CD4-positive, alpha-beta T cell treated with Interleukin-17A for 4 hours (primary cell): ENCODE measurements around the gene CAPZA2.
"Not testable (repeated sequence)": the region's sequence is repeated elsewhere in the genome, so short reads cannot be mapped to it uniquely, and the experiment has no call there.

Experiments used
- DNase-seq: peaks from one replicate; pipeline ENCODE4 v3.0.0-alpha.2; 2020; ENCODE audit warnings: mixed read lengths

Gene CAPZA2

GRCh38 chr7:116922545-116922944 lies 60.2 kb downstream of the CAPZA2 start:
- no peak for DNase-seq

DNA sequence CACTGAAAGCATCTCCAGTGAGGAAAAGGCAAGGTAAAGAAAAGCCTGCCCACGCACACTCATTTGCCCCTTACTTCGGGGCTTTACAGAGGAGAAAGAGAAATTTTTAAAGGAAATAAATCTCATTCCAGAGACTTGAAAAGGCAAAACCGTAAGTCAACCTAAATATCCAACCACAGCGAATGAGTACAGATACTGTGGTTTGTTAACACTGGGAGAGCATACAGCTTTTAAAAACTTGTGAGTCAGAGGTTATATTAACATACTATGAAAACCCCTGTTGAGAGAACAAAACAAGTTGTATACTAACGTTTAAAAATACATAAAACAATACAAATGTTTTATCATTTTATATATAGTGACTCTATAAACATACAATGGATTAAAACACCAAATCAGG lies 62.4 kb downstream of the CAPZA2 start:
- no peak for DNase-seq

DNA sequence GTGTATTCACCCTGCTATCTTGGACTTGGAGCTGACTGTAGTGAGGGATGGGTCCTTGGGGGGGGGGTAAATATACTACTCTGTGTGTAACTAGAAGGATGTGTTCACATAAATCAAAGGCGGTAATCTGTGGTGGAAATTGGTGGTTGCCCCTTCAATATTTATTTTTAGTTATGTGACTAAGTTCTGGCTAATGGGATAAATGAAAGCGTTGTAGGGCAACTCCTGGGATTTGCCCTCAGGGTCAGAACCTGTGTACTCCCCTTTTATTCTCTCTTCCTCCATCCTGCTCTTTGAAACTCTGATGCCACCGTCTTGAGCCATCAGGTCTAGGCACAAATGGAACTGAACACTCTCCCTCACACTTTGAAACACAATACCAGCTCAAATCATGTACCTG lies 66.6 kb downstream of the CAPZA2 start:
- no peak for DNase-seq

DNA sequence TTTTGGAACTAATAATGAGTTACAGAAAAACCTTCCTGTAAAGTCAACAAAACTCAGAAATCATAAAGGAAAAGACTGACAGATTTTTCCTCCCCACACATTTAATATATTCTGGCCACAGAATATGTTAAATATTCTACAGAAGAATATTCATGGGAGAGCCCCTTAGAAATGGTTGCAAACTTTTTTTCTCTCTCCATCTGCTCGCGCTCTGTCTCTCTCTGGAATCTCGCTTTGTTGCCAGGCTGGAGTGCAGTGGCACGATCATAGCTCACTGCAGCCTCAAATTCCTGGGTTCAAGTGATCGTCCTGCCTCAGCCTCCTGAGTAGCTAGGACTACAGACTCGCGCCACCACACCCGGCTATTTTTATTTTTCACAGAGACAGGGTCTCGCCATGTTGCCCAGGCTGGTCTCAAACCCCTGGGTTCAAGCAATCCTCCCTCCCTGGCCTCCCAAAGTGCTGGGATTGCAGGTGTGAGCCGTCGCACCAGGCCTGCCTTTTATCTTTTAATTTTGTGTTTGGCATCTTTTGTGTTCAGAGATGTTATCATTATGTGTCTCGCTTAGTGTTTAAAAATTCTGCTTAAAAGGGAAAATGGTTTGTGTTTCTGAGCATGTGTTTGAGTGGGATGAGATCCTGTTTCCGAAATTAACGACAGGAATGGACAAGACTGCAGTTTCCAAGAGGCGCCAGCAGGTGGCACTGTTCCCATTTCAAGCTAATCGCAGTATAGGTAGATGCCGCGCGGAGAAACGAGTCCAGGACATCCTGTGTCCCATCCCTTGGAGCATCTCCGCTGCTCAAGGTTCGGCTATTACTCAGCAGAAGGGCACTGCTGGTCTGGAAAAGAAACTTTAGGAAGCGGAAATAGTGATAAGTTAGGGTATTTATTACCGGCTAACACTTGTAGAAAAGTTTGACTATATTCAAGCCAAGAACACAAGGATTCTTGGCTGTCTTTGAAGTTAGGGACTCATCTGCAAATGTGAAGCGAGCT lies 67.8 kb downstream of the CAPZA2 start:
- DNase-seq: peak; percentile 84

DNA sequence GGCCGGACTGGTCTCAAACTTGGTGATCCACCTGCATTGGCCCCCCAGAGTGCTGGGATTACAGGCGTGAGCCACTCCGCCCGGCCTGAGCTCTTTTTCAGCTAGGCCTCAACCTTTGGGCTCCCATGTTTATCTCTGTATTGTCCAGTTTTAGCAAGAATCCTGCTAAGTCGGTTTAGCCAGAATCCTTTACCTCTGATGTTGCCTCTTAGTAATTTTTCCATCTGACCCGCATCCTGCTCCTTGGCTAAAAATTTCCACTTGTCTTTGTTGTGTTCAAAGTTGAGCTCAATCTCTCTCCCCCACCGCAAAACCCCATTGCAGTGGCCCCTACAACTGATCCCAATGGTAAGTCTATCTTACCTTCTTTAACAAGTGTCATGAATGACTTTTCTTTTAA lies 70.2 kb downstream of the CAPZA2 start:
- no peak for DNase-seq

DNA sequence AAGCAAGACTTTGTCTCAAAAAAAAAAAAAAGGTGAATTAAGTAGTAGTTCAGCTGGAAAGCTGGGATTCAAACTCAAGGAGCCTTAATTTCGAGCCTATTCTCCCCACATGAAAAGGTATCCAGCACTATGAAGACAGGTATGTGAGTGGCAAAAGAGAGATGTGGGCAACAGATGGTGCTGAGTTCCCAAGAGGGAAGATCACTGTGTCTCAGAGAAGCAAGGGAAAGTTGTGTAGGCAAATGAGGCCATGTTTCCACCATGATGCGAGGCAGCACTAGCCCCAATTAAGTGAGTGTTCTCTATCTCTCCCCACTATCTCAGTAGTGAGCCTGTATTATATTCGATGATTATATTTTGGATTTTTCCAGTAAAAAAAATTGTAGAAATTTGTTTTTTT lies 71.1 kb downstream of the CAPZA2 start:
- no peak for DNase-seq

GRCh38 chr7:116934580-116934979 lies 72.2 kb downstream of the CAPZA2 start:
- DNase-seq: no peak

- not testable (repeated sequence) for DNase-seq
These were observed 74.5 kb downstream of the CAPZA2 start for GRCh38 chr7:116936844-116937243.

DNA sequence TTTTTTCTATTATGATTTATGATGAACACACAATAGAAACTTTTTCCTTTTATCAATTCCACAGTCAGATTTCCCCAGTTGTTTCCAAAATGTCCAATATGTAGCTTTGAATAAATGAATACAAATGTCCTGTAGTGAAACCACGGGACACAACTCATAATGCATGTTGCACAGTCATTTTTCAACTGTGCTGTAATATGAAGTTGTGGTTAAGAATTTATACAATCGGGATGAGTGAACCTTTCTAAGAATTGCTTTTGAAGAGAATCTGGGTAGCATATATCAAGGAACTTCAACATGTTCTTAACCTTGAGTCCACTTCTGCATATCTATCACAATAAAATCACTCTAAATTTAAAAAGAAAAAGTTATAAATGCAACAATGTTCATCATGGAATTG lies 76.3 kb downstream of the CAPZA2 start:
- DNase-seq: no peak

DNA sequence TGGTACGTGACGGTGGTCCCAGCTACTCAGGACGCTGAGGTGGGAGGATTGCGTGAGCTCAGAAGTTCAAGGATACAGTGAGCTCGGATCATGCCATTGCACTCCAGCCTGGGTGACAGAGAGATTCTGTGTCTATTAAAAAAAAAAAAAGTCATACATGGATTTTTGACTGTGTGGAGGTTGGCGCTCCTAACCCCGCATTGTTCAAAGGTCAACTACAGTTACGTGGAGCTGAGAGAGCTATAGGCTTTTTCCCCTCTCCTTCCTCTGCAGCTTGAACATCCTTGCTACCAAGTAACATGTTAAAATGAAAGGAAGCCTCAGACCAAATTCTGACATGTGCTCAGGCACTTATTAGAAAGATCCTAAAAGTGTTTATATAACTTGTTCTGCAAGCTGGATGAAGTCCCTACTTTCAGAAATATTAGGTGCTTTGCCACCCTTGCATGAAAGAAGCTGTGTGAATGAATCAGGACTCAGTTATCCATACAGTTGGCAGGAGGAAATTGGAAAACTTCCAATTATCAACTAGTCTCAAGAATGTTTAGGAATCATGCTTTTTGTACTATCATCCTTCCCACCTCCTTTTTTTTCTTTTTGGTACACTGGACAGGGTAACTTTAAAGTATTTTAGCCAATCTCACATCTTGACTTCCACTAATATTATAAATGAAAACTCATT lies 78.4 kb downstream of the CAPZA2 start:
- DNase-seq: no peak

- DNase-seq: no peak
These were observed 80.1 kb downstream of the CAPZA2 start for GRCh38 chr7:116942504-116942903.

GRCh38 chr7:116948934-116949333 lies 86.5 kb downstream of the CAPZA2 start:
- DNase-seq: no peak

DNA sequence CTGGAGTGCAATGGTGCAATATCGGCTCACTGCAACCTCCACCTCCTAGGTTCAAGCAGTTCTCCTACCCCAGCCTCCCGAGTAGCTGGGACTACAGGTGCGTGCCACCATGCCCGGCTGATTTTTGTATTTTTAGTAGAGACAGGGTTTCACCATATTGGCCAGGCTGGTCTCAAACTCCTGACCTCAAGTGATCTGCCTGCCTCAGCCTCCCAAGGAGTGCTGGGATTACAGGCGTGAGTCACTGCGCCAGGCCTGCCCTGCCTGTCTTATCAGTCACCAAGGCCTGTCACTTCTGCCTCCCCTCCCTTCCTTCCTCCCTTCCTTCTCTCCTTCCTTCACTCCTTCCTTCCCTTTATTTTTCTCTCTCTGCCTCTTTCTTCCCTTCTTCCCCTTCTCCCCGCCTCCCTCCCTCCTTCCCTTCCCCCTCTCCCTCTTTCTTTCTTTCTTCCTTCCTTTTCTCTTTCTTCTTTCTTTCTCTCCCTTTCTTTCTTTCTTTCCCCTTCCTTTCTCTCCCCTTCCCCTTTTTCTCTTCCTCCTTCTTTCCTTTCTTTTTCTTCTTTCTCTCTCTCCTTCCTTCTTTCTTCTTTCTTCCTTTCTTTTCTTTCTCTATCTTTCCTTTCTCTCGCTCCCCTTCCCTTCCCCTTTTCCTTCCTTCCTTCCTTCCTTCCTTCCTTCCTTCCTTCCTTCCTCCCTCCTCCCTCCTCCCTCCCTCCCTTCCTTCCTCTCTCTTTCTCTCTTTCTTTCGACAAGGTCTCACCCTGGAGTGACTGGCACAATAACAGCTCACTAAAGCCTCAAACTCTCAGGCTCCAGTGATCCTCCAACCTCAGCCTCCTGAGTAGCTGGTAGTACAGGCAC lies 87.8 kb downstream of the CAPZA2 start:
- no peak for DNase-seq

DNA sequence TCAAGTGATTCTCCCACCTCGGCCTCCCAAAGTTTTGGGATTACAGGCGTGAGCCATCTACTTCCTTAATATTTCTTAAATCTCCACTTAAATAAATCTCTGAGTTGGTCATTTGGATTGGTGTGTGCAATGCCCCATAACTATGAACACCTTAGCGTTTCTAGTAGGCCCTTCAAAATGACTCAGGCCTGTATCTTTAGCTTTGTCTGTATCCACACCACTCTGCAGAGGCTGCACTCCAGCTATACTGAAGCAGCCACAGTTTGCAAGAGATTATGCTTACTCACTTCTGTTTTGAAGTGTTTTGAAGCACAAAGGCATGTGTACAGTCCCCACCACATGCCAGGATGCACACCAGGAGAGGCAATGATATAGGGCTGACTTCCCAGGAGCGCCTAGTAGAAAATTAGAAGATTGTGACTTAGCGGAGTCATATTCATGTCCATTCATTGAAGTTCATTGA lies 88.5 kb downstream of the CAPZA2 start:
- no peak for DNase-seq

- no peak for DNase-seq
These were observed 89.2 kb downstream of the CAPZA2 start for GRCh38 chr7:116951366-116952292.

- DNase-seq: no peak
These were observed 90.4 kb downstream of the CAPZA2 start for GRCh38 chr7:116952635-116953371.

DNA sequence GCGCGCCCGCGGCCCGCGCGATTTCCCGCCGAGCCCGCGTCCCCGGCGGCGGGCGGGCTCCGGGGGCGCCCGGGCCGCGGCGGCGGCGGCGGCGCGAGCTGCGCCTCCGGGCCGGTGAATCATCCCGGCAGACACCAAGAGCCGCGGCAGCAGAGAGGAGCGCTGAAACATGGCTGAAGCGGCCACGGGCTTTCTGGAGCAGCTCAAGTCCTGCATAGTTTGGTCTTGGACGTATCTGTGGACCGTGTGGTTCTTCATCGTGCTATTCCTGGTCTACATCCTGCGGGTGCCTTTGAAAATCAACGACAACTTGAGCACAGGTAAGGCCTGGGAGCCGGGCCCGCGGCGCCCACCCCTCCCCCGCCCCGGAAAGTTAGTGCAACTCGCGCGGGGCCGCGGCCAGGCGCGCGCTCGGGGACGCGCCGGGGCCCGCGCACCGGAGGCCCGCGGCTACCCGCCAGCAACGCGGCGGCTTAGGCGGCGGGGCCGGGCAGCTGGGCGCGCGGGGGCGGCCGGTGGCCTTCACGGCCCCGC lies 91.1 kb downstream of the CAPZA2 start, which contains the start of gene ST7:
Gene ST7 (plus strand): TSS at position 130 of the 534 bp plus-strand sequence. CDS start 40 bp downstream, at position 170.
- peak; percentile 79 for DNase-seq

DNA sequence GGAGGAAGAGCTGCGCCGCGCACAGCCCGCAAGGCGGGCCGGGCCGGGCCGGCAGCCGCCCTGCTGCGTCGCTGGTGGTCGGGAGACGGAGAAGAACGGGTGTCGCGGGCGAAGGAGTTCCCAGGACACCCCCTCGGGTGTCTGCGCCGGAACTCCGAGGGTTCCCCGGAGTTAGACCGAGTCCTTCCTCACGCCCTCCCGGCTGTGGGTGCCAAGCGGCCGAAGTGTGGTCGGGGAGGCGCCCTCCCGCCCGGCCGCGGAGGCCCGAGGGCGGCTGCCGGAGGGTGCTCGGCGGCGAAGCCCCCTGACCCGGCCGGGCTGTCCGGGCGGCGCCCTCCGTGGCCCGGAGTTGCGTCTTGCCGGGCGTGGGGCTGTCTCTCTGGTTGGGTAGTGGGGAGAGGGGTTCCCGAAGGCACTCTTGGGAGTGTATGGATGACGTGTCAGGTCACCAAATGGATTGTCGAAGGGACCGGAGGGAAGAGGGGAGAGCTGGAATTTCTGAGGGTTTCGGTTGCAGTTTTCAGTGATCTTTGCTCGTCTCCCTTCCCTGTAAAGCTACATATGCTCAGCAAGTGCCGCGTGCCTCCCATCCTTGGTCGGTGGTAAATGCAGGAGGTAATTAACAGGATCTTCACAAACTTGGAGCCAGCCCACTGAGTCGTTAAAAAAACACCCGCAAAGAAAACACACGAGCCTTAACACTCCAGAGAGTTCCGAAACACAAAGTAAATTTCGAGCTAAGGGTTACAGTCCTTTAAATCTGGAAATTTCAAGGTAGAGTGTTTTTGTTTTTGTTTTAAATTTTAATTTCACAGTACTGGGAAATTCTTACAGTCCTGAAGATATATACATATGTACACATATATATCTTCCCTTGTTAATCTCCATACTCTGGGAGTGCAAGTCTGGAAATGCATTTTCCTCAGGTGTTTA lies 91.8 kb downstream of the CAPZA2 start:
- peak; percentile 32 for DNase-seq

GRCh38 chr7:116955340-116955739 lies 93.0 kb downstream of the CAPZA2 start:
- DNase-seq: no peak
